GM19452 (cell line): Measurements from ENCODE around the gene ELP4.
"Not testable (repeated sequence)": the region's sequence is repeated elsewhere in the genome, so short reads cannot be mapped to it uniquely, and the experiment has no call there.

Experiments used
- ATAC-seq: cut with Tn5 transposase; IDR thresholded peaks from one replicate; pipeline ENCODE4 v1.9.1; 2021; ENCODE audit not compliant: unreplicated experiment

ELP4 gene

DNA sequence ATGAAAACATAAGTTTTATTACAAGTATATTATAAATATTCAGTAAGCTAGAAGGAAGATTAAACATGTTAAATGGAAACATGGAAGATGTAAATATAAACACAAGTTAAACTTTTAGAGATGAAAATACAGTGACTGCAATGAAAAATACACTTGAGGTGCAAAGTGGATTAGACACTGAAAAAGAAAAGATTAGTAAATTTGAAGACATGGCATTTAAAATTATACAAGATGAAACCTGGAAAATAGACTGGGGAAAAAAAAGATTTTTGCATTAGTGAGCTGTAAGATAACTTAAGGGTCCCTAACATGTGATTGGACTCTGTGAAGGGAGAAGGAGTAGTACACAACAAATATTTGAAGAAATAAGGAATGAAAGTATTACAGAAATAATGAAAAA lies 33.3 kb downstream of the ELP4 start:
- ATAC-seq: no peak

DNA sequence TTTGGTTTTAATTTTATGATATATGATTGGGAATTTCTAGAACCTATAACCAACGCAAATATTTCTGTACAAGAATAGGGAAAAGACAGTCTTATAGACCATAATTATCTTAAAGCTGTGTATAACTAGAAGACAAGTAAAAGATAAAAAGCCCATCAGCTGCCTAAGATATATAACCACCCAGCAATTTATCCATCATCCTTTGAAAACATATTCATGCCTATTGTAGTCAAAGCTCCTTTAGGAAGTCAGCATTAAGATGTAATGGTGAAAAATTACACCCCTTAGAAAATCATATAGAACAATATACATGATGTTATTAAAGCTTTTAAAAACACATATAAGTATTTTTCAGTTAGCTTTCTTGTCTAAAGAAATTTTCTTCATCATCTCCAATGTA lies 46.4 kb downstream of the ELP4 start:
- ATAC-seq: no peak

DNA sequence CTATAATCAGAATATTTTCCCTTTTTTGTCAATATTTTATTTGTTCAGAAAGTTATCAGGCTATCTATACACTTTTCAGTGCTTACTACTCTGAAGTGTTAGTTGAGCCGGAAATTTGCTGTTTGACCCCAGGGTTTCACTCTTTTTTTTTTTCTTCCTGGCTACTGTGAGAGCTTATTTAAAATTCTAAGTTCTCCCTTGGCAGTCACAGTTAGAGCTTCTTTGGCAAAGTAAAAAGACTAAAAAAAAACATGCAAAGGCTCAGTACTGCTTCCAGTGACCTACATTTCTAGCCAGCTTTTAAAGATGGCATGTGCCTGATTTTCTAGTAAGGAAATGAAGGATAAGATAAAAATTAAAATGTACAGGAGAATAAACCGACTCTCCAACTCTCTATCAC lies 48.4 kb downstream of the ELP4 start:
- no peak for ATAC-seq

DNA sequence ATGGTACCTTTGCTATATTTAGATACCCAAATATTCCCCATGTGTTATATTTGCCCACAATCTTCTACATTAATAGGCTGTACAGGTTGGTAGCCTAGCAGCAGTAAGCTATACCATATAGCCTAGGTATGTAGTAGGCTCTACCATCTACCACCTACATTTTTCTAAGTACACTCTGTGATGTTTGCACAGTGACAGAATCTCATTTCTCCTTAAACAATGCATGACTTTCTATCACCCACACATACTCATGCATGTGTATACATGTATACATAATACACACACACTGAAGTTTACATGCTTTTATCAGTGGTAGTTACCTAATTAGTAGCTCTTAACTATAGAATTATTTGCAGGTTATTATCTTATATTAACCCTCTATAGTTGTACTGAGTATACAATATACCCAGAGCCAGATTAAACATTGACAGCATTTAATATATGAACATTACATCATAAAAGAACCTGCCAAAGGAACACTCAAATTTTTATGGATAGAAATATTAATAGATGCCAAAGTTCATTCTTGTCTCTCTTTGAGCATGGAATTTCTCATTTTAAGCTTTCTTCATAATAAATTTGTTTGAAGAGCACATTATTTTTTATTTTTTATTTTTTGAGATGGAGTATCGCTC lies 51.4 kb downstream of the ELP4 start:
- ATAC-seq: no peak

DNA sequence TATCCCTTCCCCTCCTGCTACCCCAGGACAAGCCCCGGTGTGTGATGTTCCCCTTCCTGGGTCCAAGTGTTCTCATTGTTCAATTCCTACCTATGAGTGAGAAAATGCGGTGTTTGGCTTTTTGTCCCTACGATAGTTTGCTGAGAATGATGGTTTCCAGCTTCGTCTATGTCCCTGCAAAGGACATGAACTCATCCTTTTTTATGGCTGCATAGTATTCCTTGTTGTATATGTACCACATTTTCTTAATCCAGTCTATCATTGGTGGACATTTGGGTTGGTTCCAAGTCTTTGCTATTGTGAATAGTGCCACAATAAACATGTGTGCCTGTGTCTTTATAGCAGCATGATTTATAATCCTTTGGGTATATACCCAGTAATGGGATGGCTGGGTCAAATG lies 55.0 kb downstream of the ELP4 start:
- not testable (repeated sequence) for ATAC-seq

DNA sequence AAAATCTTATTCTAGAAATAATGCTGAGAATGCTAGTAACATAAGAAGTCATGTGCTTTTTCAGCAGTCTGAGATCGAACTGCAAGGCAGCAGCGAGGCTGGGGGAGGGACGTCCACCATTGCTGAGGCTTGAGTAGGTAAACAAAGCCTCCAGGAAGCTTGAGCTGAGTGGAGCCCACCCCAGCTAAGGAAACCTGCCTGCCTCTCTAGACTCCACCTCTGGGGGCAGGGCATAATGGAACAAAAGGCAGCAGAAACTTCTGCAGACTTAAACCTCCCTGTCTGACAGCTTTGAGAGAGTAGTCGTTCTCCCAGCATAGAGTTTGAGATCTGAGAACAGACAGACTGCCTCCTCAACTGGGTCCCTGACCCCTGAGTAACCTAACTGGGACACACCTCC lies 64.6 kb downstream of the ELP4 start:
- not testable (repeated sequence) for ATAC-seq

DNA sequence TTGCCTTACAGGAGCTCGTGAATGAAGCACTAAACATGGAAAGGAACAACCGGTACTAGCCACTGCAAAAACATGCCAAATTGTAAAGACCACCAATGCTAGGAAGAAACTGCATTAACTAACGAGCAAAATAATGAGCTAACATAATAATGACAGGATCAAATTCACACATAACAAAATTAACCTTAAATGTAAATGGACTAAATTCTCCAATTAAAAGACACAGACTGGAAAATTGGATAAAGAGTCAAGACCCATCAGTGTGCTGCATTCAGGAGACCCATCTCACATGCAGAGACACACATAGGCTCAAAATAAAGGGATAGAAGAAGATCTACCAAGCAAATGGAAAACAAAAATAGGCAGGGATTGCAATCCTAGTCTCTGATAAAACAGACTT lies 66.2 kb downstream of the ELP4 start:
- not testable (repeated sequence) for ATAC-seq

DNA sequence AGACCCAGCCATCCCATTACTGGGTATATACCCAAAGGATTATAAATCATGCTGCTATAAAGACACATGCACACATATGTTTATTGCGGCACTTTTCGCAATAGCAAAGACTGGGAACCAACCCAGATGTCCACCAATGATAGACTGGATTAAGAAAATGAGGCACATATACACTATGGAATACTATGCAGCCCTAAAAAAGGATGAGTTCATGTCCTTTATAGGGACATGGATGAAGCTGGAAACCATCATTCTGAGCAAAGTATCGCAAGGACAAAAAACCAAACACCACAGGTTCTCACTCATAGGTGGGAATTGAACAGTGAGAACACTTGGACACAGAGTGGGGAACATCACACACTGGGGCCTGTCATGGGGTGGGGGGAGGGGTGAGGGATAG lies 69.8 kb downstream of the ELP4 start:
- not testable (repeated sequence) for ATAC-seq

DNA sequence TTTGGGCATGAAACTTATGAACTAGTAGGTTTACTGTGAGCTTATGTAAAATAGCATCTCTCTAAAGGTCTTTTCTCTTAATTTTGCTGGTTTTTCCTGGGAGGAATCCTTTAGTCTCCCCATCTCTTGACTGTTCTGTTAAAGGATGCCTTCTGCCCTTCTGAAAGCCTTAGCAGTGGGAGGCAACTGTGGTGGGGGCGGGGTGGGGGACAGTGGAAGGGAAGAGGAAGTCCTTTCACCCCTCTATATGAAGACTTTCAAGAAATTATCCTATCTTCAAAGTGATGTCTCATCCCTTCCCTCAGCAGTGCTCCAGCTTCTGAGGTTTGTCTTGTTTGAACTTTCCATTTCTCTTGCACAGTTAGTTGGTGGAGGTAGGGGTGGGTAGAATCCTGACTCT lies 73.1 kb downstream of the ELP4 start:
- ATAC-seq: no peak

DNA sequence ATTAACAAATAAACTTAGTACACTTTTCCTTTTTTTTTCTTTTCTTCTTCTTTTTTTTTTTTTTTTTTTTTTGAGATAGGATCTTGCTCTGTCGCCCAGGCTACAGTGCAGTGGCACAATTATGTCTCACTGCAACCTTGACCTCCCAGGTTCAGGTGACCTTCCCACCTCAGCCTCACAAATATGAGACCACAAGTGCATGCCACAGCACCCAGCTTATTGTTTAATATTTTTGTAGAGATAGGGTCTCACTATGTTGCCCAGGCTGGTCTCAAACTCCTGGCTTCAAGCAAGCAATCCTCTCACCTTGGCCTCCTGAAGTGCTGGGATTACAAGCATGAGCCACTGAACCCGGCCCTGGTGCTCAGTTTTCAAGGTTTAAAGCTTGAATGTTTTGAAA lies 88.9 kb downstream of the ELP4 start:
- no peak for ATAC-seq

DNA sequence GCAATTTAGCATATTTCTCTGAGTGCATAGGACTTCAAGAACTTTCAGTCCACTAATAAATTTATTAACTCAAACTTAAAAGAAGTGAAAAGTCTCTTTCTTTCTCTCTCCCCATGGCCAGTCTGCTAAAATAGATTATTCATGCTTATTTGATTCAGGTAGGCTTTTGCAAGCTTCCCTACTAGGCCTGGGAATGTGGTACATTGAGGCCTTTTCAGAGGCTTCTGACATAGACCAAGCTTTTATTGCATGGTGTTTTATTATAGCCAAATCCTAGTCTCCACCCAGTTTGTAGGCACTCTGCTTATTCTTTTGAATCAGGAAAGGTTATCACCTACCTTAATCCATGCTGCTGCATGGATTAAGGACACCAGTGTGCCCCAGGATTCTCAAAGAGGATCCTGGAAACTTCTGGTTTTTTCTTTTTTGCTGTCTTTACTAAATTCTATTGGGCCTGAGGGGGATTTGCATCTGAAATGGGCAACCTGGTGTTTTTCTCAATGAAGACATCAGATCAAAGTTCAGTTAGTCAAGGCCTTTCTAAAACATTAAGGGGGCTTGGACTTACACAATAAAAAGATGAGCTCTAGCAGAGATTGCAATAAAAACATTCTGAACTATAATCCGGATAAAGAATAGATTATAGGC lies 92.2 kb downstream of the ELP4 start:
- no peak for ATAC-seq

DNA sequence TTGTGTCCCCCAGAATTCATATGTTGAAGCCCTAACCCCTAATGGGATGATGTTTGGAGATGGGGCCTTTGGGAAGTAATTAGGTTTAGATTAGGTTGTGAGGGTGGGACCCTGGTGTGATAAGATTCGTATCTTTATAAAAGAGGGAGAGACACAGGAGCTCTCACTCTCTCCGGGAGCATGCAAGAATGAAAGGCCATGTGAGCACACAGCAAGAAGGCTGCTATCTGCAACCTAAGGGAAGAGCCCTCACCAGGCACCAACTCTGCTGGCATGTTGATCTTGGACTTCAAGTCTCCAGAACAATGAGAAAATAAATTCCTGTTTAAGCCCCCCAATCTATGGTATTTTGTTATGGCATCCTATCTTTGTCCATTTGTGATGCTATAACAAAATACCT lies 97.3 kb downstream of the ELP4 start:
- ATAC-seq: no peak

DNA sequence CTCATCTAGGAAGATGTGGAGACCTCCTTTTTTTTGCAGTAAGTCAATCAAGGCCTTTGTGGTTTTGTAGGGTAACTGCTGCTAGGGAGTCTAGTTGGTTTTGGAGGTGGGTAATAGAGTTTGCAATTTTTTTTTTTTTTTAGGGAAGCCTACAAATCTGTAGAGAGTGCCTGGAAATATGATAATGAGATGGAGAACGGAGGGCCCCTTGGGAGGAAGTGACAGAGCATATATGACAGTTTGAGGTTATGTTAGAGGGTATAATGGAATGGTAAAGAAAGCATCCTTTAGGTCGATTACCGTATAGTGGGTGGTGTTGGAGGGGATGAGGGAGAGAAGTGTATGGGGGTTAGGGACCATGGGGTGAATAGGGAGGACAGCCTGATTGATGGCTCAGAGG lies 98.3 kb downstream of the ELP4 start:
- ATAC-seq: no peak

DNA sequence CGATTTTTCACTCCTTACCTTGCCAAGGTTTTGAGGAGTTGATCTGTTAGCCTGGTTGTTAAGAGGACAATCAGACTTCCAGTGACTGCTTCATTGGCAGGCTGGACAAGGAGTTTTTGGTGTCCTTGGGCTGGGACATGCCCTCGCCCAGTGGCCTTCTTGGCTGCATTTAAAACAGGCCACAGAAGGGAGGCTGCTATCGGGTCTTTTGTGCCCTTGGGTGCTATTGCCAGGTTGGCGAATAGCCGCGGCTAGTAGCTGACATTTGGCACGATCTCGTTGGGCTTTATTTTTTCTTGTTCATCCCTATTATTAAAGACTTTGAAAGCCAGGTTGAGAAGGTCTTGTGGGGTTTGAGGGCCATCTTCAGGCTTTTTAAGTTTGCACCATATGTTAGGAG lies 99.4 kb downstream of the ELP4 start:
- ATAC-seq: no peak

DNA sequence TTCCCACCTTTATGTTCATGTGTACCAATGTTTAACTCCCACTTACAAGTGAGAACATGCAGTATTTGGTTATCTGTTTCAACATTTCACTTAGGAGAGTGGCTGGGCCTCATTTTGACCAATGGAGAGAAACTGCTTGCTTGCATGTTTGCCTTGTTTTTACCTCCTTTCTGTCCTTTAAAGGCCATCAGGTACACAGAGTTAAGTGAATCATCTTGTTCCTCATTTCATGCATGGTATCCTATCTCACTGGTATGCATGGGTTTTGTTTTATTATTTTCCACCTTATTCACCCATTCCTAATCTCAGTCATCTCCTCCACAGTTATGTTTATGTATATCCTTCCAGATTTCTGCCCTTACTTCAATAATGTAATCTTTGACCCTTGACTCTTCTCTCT lies 101.0 kb downstream of the ELP4 start:
- ATAC-seq: no peak

DNA sequence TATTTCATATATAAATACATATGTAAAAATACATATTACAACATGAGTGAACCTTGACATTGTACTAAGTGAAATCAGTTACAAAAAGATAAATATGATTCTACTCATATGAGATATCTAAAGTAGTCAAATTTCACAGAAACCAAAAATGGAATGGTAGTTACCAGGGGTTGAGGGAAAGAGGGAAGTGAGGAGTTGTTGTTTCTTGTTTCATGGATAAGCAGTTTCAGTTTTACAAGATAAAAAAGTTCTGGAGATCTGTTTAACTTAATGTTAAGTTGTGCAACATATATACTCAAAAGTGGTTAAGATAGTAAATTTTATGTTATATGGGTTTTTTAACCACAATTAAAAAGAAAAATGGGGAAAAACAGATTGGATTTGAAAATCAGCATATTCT lies 107.7 kb downstream of the ELP4 start:
- ATAC-seq: no peak

DNA sequence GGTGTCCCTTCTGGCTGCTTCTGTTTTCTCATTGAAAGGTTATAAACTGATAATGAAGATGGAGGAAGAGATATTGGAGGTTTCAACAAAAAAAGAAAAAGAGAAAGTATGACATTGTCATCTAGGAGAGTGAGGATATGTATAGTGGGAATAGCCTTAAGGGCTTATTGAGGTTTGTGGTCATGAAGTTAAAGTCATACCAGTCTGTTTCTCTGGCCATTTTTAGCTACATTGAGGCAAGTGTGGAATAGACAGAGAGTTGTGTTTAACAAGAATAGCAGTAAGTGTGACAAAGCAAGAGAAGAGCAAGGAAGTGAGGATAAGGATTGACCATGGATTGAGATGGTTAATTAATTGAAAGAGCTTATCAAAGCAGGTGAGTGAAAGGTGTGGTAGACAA lies 110.4 kb downstream of the ELP4 start:
- ATAC-seq: peak; percentile 92

DNA sequence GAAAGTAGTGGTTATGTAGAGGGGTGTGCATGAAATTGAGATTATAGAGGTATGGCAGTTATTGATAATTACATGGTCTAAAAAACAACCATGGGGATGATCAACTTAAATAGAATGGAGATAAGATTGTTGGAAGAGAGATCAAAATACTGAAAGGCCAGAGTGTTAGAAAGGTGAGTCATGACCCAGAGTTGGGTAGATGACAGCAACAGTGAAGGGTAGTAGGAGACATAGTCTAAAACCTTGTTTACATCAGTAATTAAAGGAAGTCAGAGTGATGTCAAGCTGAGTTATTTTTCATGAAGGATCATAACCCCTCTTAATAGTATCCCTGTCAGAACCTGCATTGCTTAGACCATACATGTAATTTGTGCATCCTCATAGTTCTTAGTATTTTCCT lies 110.9 kb downstream of the ELP4 start:
- peak; percentile 36 for ATAC-seq

DNA sequence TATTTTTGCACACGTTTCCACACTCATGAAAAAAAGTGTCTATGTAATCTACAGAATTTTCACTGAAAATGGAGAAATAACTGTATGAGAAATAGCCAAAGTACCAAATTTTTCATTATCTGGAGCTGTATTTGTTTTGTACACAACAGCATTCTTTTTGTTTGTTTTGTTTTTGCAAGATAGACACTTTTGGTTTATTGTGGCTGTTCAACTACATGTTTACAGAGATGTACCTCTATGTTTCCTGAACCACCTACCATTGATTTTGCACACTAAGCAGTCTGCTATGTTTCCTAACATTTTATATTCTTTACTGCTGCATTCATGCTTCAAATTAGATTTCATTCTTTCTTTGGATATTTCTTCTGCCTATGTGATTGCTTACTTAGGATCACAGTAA lies 116.3 kb downstream of the ELP4 start:
- ATAC-seq: no peak

DNA sequence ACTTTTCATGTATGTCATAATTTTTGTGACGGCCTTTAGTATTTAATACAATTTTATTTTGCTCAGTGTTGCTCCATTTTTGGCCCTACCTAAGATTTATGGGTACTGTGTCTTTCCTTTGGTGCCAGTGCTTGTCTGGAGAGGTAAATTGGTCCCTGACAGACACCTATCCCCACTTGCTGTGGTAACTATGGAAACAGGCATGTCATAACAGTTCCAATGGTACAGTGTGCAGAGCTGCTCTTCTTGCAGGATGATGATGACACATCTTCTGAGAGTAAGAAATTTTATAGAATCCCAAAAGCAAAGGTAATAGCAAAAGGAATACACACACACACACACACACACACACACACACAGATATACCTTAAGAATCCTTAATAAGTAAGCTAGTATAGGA lies 118.5 kb downstream of the ELP4 start:
- ATAC-seq: no peak

DNA sequence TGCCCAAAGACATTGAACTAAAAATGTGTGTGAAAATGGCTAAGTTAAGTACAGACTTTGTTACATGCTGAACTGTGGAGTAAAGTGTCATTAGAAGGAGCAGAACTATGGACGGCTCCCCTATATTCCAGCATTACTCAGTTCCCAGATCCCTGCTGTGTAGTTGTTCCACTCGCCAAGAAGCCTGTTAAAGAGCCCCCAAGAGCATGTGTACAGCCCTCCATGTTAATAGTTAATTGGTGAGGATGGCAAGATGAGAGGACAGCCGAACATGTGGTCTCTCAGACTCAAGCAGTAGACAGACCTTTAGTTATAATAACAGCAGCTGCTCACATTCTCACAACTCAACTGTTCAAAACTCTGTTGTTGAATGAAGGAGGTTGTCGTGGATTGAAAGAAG lies 127.4 kb downstream of the ELP4 start:
- ATAC-seq: no peak

DNA sequence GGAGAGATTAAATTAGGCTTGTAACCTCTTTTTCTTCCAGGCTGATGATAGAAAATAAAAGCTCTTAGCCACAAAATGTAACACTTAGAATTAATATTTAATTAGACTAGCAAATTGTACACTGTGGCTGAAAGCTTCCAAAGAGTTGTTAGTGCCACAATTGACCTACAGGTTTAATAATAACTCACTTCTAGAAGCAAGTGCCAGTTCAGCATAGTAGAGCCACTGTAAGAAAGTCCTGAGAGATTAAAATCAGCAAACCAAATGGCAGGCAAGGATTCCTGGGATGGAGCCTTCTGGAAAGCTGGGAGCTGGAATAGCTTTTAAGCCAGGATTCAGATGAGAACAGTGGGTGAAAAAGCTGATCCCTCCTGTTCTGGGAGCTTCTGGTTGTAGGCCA lies 131.0 kb downstream of the ELP4 start:
- ATAC-seq: no peak

DNA sequence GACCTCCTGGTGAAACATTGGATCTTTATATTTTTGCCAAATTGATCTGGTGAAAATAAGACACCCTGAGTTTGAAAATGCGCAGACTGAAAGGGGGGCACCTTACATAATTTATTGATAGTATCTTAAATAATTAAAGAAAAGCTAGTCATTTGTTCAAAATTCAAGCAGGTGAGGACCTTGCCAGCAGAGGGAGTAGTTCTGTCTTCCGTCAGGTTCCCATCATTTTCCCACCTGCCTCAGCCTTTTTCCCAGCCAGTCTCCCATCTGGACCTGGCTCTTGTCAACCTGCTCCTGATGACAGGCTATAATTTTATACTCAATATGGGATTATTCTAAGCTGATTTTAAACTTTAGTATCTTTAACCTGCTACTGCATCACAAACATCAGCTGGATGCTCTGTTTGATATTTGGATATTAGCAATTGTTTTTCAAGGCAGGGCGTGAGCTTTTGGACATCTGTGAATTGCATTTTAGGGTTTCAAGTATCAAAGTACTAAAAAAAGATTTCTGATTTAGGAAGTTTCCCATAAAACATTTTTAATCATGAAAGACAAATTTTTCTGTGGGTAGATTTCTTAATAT lies 132.0 kb downstream of the ELP4 start:
- ATAC-seq: no peak
